Brain microvascular endothelial cell (primary cell): ENCODE data around the gene IL1A.

Source experiments
- DNase-seq: peaks from one replicate; pipeline ENCODE4 v3.0.0-alpha.2; 2020
- H3K27ac ChIP-seq: fragments of 250-450 bp; sonication (Bioruptor Pico); 2 replicates; pipeline ENCODE4 v1.5.1; 2020; ENCODE audit warnings: mild to moderate bottlenecking, moderate library complexity
- H3K27me3 ChIP-seq: fragments of 250-450 bp; sonication (Bioruptor Pico); replicated peaks from 2 replicates; pipeline ENCODE4 v1.5.1; 2020; ENCODE audit warnings: mild to moderate bottlenecking
- H3K36me3 ChIP-seq: fragments of 250-450 bp; sonication (Bioruptor Pico); replicated peaks from 2 replicates; pipeline ENCODE4 v1.5.1; 2020; ENCODE audit warnings: mild to moderate bottlenecking
- H3K4me3 ChIP-seq: 2 replicates; pipeline ENCODE4 v1.5.1; 2011; ENCODE audit warnings: low read depth, mild to moderate bottlenecking, control low read depth, low read length, moderate library complexity
- in situ Hi-C: cut with HindIII; loops from 2 replicates; pipeline ENCODE4 v1.10.0; 2017; ENCODE audit warnings: low sequenced_read_pairs, low pct_ligation_motif_present
- TF ChIP-seq, protein P1 (sequence below): IDR thresholded peaks from 2 replicates; pipeline ENCODE4 v1.5.1; 2011; ENCODE audit warnings: low read depth, mild to moderate bottlenecking, moderate library complexity, low read length, control low read depth, inconsistent platforms; ENCODE audit errors: missing control alignments

The IL1A gene

DNA sequence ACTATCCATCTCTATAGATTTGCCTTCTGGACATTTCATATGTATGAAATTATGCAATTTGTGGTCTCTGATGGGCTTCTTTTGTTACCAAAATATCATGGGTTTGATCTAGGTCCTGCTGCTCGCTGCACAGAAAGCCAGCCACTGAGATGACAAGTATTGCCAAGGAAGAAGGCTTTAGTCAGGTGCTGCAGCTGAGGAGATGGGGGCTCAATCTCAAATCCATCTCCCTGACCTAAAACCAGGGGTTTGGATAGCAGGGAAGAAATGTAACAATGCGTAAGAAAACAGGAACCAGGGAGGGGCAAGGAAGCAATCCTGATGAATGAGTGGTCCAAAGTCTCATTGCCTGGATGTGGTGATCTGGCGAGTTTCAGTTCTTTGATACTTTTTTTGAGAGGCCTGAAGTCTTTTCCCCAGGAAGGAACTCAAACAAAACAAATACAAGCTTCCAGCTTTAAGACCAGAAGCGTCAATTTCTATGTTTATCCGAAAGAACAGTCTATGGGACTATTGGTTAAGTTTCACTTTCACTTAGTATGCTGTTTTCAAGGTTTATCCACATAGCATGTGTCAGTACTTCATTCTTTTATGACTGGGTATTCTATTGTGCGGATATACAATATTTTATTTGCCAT lies 16.5 kb downstream of the IL1A start:
- H3K27me3 ChIP-seq = no peaks in the 10 kb centered on the region
- no peaks in the 10 kb centered on the region for H3K36me3 ChIP-seq
- no peak for DNase-seq
- TF ChIP-seq, protein P1, sequence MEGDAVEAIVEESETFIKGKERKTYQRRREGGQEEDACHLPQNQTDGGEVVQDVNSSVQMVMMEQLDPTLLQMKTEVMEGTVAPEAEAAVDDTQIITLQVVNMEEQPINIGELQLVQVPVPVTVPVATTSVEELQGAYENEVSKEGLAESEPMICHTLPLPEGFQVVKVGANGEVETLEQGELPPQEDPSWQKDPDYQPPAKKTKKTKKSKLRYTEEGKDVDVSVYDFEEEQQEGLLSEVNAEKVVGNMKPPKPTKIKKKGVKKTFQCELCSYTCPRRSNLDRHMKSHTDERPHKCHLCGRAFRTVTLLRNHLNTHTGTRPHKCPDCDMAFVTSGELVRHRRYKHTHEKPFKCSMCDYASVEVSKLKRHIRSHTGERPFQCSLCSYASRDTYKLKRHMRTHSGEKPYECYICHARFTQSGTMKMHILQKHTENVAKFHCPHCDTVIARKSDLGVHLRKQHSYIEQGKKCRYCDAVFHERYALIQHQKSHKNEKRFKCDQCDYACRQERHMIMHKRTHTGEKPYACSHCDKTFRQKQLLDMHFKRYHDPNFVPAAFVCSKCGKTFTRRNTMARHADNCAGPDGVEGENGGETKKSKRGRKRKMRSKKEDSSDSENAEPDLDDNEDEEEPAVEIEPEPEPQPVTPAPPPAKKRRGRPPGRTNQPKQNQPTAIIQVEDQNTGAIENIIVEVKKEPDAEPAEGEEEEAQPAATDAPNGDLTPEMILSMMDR = no peak
- H3K27ac ChIP-seq = peak overlapping the region; percentile 48
- no peak overlapping the region for H3K4me3 ChIP-seq
- in situ Hi-C loops = loop anchor here (25.0 kb wide), 1 partner anchor 169 kb away; no protein-coding TSS in a partner anchor

DNA sequence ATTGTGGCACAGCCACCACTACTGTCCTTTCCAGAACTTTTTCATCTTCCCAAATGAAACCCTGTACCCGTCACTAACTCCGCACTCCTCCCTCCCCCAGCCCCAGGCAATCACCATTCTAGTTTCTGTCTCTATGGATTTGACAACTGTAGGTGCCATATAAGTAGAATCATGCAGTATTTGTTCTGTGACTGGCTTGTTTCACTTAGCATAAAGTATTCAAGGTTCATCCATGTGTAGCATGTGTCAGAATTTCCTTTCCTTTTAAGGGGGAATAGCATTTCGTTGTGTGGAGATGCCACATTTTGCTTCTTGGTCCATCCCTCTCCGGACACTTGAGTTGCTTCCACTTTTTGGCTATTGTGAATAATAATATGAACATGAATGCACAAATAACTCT lies 19.0 kb downstream of the IL1A start:
- Histone ChIP-seq H3K4me3 (peak overlapping the region; percentile 86), H3K27me3 (no peaks in the 10 kb centered on the region), H3K36me3 (no peaks in the 10 kb centered on the region), H3K27ac (peak overlapping the region; percentile 64)
- TF ChIP-seq, protein P1 = no peak
- in situ Hi-C loops = loop anchor here (25.0 kb wide), 1 partner anchor 172 kb away; no protein-coding TSS in a partner anchor
- DNase-seq = no peak

DNA sequence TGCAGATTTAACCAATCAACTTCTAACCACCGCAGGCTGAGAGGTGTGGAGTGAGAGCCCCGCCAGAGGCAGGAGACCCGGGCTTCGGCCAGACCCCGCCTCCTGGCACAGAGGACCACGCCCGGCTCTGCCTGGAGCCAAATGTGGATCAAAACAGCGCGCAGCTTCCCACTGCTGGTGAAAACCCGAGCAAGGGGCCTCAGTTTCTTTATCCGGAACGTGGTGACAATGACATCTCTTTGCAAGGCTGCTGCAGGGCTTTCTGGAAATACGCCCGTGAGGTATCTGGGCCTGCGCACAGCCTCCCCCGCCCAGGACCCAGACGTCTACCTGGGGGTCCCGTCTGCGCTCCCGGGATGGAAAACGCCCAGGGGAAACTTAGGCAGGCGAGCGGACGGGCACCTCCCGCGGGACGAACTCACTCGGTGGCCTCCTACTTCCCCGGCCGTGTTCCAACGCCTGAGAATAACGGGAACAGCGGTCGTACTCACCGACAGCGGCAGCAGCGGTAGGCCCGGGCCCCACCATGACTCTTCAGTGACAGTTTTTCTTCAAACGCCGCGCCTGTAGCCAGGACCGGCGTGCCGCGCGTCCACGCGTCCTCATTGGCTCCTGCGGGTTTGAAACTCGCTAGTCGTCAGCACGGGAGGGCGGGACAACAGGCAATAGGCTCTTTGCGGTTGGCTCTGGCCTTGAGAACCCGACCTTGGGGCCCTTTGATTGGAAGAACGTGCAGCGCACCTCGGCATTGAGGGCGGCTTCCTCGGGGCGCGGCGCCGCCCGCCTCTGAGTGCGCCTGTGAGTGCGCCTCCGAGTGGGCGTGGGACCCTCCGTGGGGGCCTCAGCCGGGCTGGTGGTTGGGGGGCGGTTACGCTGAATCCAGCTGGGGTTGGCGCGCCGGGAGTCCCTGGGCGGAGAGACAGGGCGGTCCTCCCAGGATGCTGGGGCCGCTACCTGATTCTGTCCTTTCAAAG lies 19.9 kb downstream of the IL1A start, which contains the start of gene CKAP2L:
Gene CKAP2L, minus strand, starts transcription at position 539 of the 974 bp plus-strand sequence. Its CDS starts 11 bp downstream, at position 528.
- in situ Hi-C loops = loop anchor here (25.0 kb wide), 1 partner anchor 173 kb away; no protein-coding TSS in a partner anchor
- Histone ChIP-seq H3K36me3 (no peaks in the 10 kb centered on the region), H3K27ac (peak within 1 kb of the TSS; percentile 75), H3K4me3 (peak within 1 kb of the TSS; percentile 86), H3K27me3 (no peaks in the 10 kb centered on the region)
- DNase-seq = peak; percentile 99
- TF ChIP-seq, protein P1 = no peak

DNA sequence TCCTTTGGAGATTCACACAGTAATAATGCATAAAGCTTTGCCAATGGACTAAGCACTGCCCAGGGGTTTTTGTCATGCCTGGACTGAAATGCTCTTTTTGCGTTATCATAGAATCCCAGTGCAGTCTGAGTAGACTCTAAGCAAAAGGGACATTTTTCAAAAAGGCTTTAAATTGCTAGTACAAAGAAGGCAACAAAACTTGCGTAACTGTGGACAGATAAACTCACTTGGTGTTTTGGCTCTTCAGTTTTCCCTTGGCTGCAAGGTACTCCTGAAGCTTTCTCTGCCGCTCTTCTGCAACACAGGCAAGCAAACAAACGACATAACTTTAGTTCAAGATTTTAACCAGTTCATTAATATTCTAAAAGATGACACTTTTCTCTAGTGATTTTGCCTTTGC lies 22.0 kb downstream of the IL1A start:
- Histone ChIP-seq H3K36me3 (no peaks in the 10 kb centered on the region), H3K4me3 (no peak overlapping the region), H3K27ac (no peak overlapping the region), H3K27me3 (no peaks in the 10 kb centered on the region)
- no peak for DNase-seq
- in situ Hi-C loops = loop anchor here (25.0 kb wide), 1 partner anchor 175 kb away; no protein-coding TSS in a partner anchor
- TF ChIP-seq, protein P1 = no peak

DNA sequence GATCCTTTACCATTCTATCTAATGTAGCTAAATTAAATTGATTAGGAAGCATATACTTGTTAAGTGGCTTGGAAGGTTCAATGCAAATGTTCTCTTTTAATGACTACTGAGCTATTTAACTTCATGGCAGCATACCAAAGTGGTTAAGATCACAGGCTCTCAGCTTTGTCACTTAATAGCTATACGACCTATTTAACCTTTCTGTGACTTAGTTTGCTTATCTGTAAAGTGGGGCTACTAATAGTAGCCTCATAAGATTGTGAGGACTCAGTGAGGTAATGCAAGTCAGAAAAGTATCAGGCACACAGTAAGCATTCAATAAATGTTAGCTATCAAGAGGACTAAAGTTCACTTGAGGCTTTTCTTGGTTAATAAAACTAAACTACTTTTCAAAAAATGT lies 24.1 kb downstream of the IL1A start:
- in situ Hi-C loops = loop anchor here (25.0 kb wide), 1 partner anchor 177 kb away; no protein-coding TSS in a partner anchor

More for the DNA sequence above, 24.1 kb downstream of the IL1A start:
- H3K4me3 ChIP-seq = no peak overlapping the region
- TF ChIP-seq, protein P1 = no peak
- no peaks in the 10 kb centered on the region for H3K27me3 ChIP-seq
- no peaks in the 10 kb centered on the region for H3K36me3 ChIP-seq
- no peak overlapping the region for H3K27ac ChIP-seq
- no peak for DNase-seq
